ENCODE results near the gene COX8C. TPM values are rescaled to one million over a fixed set of nuclear protein-coding genes. Genes with fewer than 3 reads are reported as not detected.

The COX8C gene, protein sequence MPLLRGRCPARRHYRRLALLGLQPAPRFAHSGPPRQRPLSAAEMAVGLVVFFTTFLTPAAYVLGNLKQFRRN
- total RNA-seq (2014; rRNA removed; shearing (Covaris generic)), result not detected in 2 replicates

DNA sequence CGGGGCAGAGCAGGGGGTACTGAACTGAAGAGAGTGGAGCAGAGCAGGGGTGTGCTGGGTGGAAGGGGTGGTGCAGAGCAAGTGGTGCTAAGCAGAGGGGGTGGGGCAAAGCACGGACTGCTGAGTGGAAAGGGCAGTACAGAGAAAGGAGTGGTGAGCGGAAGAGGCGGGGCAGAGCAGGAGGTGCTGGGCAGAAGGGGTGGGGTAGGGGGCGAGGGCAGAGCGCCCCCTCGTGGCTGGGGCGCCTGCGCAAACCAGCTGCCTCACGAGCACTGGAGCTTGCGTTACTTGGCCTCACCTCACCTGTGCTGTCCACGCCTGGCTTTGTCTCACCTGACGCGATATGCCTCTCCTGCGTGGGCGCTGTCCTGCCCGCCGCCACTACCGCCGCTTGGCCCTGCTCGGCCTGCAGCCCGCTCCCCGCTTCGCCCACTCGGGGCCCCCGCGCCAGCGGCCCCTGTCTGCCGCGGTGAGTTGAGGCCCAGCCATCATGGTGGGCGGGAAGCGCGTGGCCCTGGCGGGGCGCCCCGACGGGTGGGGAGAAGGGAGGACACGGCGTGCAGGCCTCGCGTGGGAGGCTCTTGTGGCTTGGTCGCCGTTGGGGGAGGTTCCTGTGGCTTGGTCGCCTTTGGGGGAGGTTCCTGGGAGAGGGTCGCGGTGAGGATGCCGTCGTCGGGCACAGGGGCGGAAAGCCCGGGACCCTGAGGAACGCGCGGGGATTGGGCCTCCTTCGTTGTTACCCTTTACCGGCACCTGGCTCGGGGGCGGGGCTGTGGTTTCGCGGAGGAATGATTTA is at the start of gene COX8C:
COX8C (plus strand) TSS at position 257 of the 796 bp plus-strand sequence; CDS start at position 344, 87 bp downstream.
- H3K9me3 ChIP-seq (replicated peaks), result no peaks in the 10 kb centered on the region
- H3K27me3 ChIP-seq (replicated peaks), result peaks cover 5% of the 10 kb centered on the region; the same call in 1 of the 2 replicates
- H3K27ac ChIP-seq, result no peak within 1 kb of the TSS
- H3K4me1 ChIP-seq (replicated peaks), result no peaks in the 10 kb centered on the region
- DNase-seq (ENCODE audit: low read depth in 1 of 2, low spot score in 2 of 2), result no peak
- H3K4me3 ChIP-seq, result no peak within 1 kb of the TSS
- no peaks in the 10 kb centered on the region for H3K36me3 ChIP-seq

DNA sequence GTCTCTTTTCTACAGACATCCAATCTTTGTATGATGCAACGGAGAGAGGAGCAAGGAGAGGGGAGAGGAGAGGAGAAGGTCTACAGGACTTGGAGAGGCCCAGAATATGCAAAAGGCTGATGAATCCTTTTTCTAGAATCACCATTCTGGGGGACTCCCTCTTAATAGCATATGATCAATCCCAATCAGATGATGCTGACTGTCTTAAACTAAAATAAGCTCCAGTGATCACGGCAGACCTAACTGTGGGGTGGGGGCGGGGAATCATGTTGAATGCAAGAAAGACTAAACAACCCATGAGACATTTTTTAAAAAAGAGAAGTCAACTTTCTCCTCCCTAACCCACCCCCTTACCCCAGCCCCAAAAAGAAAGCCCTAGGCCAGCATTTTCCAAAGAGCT is 47.6 kb upstream of the COX8C start:
- no peaks in the 10 kb centered on the region for H3K4me1 ChIP-seq (replicated peaks)
- H3K36me3 ChIP-seq, result no peaks in the 10 kb centered on the region
- H3K9me3 ChIP-seq (replicated peaks), result no peaks in the 10 kb centered on the region
- no peak overlapping the region for H3K4me3 ChIP-seq
- H3K27me3 ChIP-seq (replicated peaks), result no peaks in the 10 kb centered on the region
- no peak overlapping the region for H3K27ac ChIP-seq
- DNase-seq (ENCODE audit: low read depth in 1 of 2, low spot score in 2 of 2), result no peak

DNA sequence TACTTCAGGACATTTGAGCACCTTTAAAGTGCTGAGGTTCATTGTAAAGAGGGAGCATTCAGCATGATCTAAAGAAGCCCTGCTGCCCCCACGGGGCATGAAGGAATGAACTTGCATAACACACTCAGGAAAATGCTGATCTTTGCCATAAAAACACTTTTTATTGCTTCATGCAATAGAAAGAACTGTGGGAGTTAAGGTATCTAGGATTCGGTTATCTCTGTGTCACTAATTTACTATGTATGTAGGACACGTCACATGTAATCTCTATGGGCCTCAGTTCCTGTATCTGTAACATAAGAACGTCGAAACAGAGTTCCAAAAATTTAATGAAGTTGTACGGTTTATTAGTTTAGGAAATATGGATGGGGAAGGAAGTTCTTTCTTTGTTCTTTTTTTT is 47.1 kb upstream of the COX8C start:
- Histone ChIP-seq H3K4me1 (replicated peaks) (no peaks in the 10 kb centered on the region), H3K4me3 (no peak overlapping the region), H3K9me3 (replicated peaks) (no peaks in the 10 kb centered on the region), H3K27ac (no peak overlapping the region), H3K36me3 (no peaks in the 10 kb centered on the region), H3K27me3 (replicated peaks) (no peaks in the 10 kb centered on the region)
- DNase-seq (ENCODE audit: low read depth in 1 of 2, low spot score in 2 of 2), result no peak

DNA sequence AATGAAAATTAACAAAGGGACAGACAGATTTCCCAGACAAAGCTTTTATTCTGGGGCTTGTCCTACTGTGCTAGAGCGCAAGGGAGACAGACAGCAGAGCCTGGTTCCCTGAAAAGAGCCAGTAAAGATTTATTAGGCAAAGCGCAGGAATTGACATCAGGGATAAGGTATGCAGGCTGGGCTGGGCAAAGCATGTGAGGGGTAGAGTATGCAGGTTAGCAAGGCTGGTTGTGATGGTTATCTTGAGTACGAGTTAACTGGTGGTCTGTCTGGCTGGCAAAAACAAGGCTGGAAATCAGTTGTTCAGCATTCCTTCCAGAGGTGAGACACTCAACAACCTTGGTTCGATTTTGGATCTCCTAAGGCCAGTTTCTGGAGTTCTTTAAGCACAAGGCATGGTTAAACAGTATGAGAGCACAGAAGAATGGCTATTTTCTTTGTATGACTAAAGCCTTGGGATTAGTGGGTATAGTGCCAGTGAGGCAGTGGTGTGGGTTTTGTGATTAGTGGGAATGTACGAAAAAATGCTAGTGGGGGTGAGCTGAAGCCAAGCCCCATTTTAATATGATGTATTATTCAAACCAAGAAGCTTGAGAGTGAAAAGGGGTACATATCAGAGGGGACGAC is 45.0 kb upstream of the COX8C start:
- no peak for DNase-seq (ENCODE audit: low read depth in 1 of 2, low spot score in 2 of 2)
- H3K4me1 ChIP-seq (replicated peaks), result no peaks in the 10 kb centered on the region
- no peaks in the 10 kb centered on the region for H3K27me3 ChIP-seq (replicated peaks)
- no peak overlapping the region for H3K27ac ChIP-seq
- H3K4me3 ChIP-seq, result no peak overlapping the region
- no peaks in the 10 kb centered on the region for H3K9me3 ChIP-seq (replicated peaks)
- no peaks in the 10 kb centered on the region for H3K36me3 ChIP-seq

DNA sequence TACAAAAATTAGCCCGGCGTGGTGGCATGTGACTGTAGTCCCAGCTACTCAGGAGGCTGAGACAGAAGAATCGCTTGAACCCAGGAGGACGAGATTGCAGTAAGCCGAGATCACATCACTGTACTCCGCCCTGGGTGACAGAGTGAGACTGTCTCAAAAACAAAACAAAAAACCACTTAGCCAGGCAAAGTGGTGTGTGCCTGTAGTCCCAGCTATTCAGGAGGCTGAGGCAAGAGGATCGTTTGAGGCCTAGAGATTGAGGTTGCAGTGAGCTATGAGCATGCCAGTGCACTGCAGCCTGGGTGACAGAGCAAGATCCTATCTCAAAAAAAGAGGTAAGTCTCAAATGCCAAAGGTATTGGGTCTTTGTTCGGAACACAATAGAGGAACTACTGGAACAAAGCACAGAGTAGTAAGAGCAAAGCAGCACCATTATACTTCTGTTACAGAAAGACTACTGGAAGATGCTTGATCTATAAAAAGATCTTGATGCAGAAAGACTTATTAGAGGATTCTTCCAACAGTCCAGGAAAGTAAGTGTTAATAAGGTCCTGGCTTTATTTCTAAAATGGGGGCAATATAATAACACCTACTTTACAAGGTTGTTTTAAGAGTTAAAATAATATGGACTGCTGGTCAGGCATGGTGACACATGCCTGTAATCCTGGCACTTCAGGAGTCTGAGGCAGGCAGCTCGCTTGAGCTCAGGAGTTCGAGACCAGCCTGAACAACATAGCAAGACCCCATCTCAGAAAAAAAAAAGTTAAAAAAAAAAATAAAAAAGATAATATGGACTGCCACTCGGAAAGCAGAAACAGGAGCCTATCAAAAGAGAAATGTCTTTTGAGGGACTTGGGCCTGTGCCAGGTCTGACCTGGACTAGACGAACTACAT is 44.0 kb upstream of the COX8C start:
- H3K4me1 ChIP-seq (replicated peaks), result no peaks in the 10 kb centered on the region
- no peaks in the 10 kb centered on the region for H3K9me3 ChIP-seq (replicated peaks)
- H3K4me3 ChIP-seq, result no peak overlapping the region
- no peak for DNase-seq (ENCODE audit: low read depth in 1 of 2, low spot score in 2 of 2)
- H3K27me3 ChIP-seq (replicated peaks), result no peaks in the 10 kb centered on the region
- H3K36me3 ChIP-seq, result no peaks in the 10 kb centered on the region
- H3K27ac ChIP-seq, result no peak overlapping the region

DNA sequence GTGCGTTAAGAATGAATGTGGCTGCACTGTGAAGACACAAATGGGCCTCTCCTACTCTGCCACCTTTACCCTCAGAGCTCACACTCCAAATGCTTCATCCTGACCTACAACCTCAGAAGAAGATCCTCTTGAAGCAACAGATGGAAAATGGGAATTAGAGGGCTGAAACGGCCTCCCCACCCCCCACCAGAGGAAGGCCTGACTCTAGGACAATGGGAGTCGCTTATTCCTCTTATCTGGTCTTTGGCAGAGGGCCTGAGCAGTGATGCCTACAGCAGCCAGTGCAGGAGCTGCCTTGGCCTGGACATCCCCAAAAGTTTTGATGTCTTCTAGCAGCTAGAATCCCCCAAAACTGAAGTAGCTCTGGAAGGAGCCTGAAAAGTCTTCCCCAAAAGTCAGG is 43.3 kb upstream of the COX8C start:
- DNase-seq (ENCODE audit: low read depth in 1 of 2, low spot score in 2 of 2), result no peak

DNA sequence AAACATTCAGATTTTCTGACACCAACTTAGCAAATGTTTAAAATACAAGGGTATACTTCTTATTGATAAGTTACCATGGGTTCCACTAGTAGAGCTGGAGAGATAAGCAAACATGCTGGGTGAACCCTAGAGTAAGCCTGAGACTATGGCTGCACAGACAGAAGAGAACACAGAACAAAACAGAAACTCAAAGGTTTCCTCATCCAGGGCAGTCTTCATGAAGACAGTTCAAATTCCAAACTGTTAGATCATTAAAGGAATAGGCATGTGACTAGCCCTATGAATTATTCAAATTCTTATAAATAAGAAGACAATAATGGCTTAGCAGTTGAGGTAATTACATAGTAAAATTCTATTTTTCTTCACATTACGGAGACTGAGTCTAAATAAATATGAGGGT is 42.2 kb upstream of the COX8C start:
- Histone ChIP-seq H3K27ac (no peak overlapping the region), H3K27me3 (replicated peaks) (no peaks in the 10 kb centered on the region), H3K4me1 (replicated peaks) (no peaks in the 10 kb centered on the region), H3K9me3 (replicated peaks) (no peaks in the 10 kb centered on the region), H3K4me3 (no peak overlapping the region), H3K36me3 (no peaks in the 10 kb centered on the region)
- DNase-seq (ENCODE audit: low read depth in 1 of 2, low spot score in 2 of 2), result no peak

More for the DNA sequence above, 43.3 kb upstream of the COX8C start:
- no peaks in the 10 kb centered on the region for H3K4me1 ChIP-seq (replicated peaks)
- H3K9me3 ChIP-seq (replicated peaks), result no peaks in the 10 kb centered on the region
- H3K27me3 ChIP-seq (replicated peaks), result no peaks in the 10 kb centered on the region
- no peaks in the 10 kb centered on the region for H3K36me3 ChIP-seq
- H3K4me3 ChIP-seq, result no peak overlapping the region
- no peak overlapping the region for H3K27ac ChIP-seq

DNA sequence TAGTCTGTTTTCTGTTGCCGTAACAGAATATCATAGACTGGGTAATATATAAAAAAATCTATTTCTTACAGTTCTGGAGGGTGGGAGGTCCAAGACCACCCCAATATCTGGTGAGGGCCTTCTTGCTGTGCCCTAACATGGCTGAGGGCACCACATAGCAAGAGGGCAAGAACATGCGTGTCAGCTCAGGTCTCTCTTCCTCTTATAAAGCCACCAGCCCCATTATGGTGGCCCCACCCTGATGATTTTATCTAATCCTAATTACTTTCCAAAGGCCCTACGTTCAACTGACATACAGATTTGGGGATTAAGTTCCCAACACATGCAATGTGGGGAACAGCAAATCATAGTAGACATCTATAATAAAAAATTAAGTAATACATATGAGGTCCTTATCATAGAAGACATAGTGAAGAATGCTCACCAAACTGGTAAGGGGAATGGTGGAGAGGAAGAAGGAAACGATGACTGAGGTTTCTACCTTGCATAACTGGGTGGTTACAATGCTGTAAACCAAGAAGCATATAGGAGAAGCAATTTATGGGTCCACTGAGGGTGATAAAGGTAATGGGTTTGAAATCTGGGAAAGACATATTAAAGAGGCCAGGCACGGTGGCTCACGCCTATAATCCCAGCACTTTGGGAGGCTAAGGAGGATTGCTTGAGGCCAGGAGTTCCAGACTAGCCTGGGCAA is 41.1 kb upstream of the COX8C start:
- H3K4me3 ChIP-seq, result no peak overlapping the region
- no peak overlapping the region for H3K27ac ChIP-seq
- H3K4me1 ChIP-seq (replicated peaks), result no peaks in the 10 kb centered on the region
- H3K9me3 ChIP-seq (replicated peaks), result no peaks in the 10 kb centered on the region
- DNase-seq (ENCODE audit: low read depth in 1 of 2, low spot score in 2 of 2), result no peak
- no peaks in the 10 kb centered on the region for H3K27me3 ChIP-seq (replicated peaks)
- no peaks in the 10 kb centered on the region for H3K36me3 ChIP-seq

DNA sequence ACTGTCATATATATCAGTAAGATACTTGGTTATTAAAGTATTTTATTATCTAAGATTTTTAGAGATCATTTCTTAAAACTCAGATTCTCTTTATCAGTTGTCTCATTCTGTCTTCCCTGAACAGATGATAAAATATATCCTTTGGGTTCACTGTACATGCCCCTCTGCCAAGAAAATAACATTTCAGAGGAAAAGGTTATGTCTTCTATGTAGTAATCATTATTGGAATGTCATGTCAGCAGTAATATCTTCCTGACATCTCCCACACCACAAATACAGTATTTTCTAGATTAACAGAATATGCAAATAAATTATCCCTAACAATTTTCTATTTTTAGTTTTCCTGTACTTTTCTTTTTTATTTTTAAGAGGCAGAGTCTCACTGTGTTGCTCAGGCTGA is 40.2 kb upstream of the COX8C start:
- Histone ChIP-seq H3K27ac (no peak overlapping the region), H3K4me3 (no peak overlapping the region), H3K9me3 (replicated peaks) (no peaks in the 10 kb centered on the region), H3K4me1 (replicated peaks) (no peaks in the 10 kb centered on the region), H3K36me3 (no peaks in the 10 kb centered on the region), H3K27me3 (replicated peaks) (no peaks in the 10 kb centered on the region)
- DNase-seq (ENCODE audit: low read depth in 1 of 2, low spot score in 2 of 2), result no peak

DNA sequence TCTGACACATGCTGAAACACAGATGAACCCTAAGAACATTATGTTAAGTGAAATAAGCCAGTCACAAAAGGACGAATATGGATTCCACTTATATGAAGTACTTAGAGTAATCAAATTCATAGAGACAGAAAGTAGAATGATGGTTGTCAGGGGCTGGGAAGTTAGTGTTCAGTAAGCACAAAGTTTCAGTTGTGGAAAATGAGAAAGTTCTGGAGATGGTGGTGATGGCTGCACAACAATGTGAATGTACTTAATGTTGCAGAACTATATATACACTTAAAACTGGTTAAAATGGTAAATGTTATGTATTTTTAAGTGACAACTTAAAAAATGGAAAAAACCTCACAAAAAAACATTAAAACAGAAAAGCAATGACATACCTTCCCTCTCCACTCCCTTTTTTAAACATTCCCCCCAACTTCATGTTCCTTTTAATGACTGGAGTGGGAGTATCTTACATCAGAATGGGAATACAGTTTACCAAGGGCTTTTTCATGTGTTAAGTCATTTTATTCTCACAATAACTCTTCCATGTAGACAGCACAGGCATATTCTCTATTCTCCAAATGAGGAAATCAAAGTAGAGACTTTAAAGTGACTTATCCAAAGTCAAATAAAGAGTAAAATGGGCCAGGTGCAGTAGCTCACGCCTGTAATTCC is 38.2 kb upstream of the COX8C start:
- H3K4me1 ChIP-seq (replicated peaks), result no peaks in the 10 kb centered on the region
- no peak overlapping the region for H3K27ac ChIP-seq
- H3K36me3 ChIP-seq, result no peaks in the 10 kb centered on the region
- DNase-seq (ENCODE audit: low read depth in 1 of 2, low spot score in 2 of 2), result no peak
- no peak overlapping the region for H3K4me3 ChIP-seq
- H3K9me3 ChIP-seq (replicated peaks), result no peaks in the 10 kb centered on the region
- H3K27me3 ChIP-seq (replicated peaks), result no peaks in the 10 kb centered on the region

DNA sequence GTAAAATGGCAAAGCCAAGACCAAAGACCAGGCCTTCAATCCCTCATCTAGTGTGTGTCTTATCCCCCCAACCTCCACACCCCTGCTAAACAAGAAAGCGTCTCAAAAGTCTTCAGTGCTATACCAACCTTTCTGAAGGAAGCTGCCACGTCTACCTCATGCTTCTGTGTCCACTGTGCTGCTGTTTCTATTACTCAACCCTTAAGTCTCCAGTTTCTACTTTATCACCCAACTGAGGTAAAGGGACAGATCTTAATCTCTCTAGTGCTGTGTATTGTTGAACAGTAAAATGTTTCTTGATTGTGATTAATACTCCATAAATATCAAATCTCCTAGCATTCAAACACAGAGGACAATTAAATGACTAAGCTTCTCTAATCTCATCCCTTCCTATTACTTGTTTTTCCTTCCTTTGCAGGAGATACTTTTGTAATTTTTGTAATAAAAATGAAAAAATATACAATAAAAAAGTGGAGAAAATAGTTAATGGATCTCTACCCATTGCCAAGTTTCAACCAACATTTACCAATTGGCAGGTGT is 37.5 kb upstream of the COX8C start:
- Histone ChIP-seq H3K9me3 (replicated peaks) (no peaks in the 10 kb centered on the region), H3K27me3 (replicated peaks) (no peaks in the 10 kb centered on the region), H3K36me3 (no peaks in the 10 kb centered on the region), H3K4me1 (replicated peaks) (no peaks in the 10 kb centered on the region), H3K4me3 (no peak overlapping the region), H3K27ac (no peak overlapping the region)
- DNase-seq (ENCODE audit: low read depth in 1 of 2, low spot score in 2 of 2), result no peak

DNA sequence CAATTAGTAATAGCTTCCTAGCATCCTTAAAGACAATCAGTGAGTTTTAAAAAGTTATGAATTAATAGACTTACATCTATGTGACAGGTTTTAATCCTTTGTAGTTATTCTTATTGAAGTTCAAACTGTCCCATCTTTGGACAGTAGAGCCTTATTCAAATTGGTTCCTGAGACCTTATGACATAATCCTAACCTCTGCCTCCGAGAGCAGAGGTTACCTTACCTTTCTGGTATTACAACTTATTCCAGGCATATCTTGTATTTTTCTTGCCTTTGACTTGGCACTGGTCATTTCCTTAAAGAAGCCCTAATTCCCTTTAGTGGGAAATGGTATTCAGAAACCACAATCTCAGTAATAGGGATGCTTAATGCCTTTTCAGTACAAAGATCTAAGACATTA is 35.9 kb upstream of the COX8C start:
- no peak overlapping the region for H3K27ac ChIP-seq
- H3K4me3 ChIP-seq, result no peak overlapping the region
- no peaks in the 10 kb centered on the region for H3K36me3 ChIP-seq
- H3K27me3 ChIP-seq (replicated peaks), result no peaks in the 10 kb centered on the region
- H3K9me3 ChIP-seq (replicated peaks), result no peaks in the 10 kb centered on the region
- H3K4me1 ChIP-seq (replicated peaks), result no peaks in the 10 kb centered on the region
- DNase-seq (ENCODE audit: low read depth in 1 of 2, low spot score in 2 of 2), result no peak

DNA sequence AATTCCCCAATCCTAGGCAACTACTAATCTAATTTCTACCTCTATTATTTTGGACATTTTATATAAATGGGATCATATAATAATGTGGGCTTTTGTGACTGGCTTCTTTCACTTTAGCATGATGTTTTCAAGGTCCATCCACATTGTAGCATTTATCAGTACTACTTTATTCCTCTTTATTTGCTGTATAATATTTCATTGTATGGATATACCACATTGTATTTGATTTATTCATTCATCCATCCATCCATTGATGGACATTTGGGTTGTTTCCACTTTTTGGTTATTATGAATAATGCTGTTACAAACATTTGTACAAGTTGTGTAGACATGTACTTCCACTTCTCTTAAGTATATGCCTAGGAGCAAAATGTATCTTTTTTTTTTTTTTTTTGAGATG is 31.4 kb upstream of the COX8C start:
- H3K36me3 ChIP-seq, result no peaks in the 10 kb centered on the region
- H3K27ac ChIP-seq, result no peak overlapping the region
- DNase-seq (ENCODE audit: low read depth in 1 of 2, low spot score in 2 of 2), result no peak
- H3K9me3 ChIP-seq (replicated peaks), result no peaks in the 10 kb centered on the region
- H3K4me1 ChIP-seq (replicated peaks), result peaks cover 28% of the 10 kb centered on the region
- no peaks in the 10 kb centered on the region for H3K27me3 ChIP-seq (replicated peaks)
- no peak overlapping the region for H3K4me3 ChIP-seq

All from SJSA1 (cell line).